H1 (cell line): ENCODE results near the gene MUC4. TPM values are rescaled to one million over a fixed set of nuclear protein-coding genes. Genes with fewer than 3 reads are reported as not detected.

Experiments
- CTCF ChIA-PET: fragments of 300-600 bp; sonication (Branson Sonifier 250); formaldehyde crosslinking; loops from one replicate; lab custom pipeline; 2021; ENCODE audit not compliant: partially characterized antibody; lab: Charles Lee
- POLR2A ChIA-PET: fragments of 300-600 bp; sonication (Branson Sonifier 250); formaldehyde crosslinking; loops from one replicate; lab custom pipeline; 2021; ENCODE audit warnings: inconsistent platforms; ENCODE audit not compliant: partially characterized antibody; lab: Charles Lee
- DNase-seq, 2 experiments: peaks; one replicate each; pipeline versions ENCODE4 v3.0.0 to v3.0.0-alpha.2; 2010 to 2022; ENCODE audit warnings: low spot score in 2 of 2, low read depth in 1 of 2, mixed read lengths in 1 of 2
- FAIRE-seq: peaks from 2 replicates; lab custom pipeline; 2011; peaks lifted over from hg19 to GRCh38; lab: Jason Lieb, UNC
- H2AFZ ChIP-seq: 2 replicates; pipeline ENCODE4 v1.8.1; 2012; ENCODE audit warnings: low read length, inconsistent platforms
- H2AK5ac ChIP-seq: 2 replicates; pipeline ENCODE4 v1.6.1; 2013; ENCODE audit warnings: low read depth, low read length
- H2BK120ac ChIP-seq: replicated peaks from 2 replicates; pipeline ENCODE3; 2013; ENCODE audit warnings: low read depth, low read length, inconsistent platforms
- H2BK12ac ChIP-seq: 2 replicates; pipeline ENCODE4 v1.6.1; 2013; ENCODE audit warnings: low read depth, low read length
- H2BK15ac ChIP-seq: 2 replicates; pipeline ENCODE4 v1.6.1; 2013; ENCODE audit warnings: low read length
- H2BK20ac ChIP-seq: 2 replicates; pipeline ENCODE4 v1.6.1; 2013; ENCODE audit warnings: low read length
- H2BK5ac ChIP-seq: 2 replicates; pipeline ENCODE4 v1.6.1; 2013; ENCODE audit warnings: low read depth, low read length
- H3K14ac ChIP-seq: 2 replicates; pipeline ENCODE4 v1.6.1; 2013; ENCODE audit warnings: inconsistent platforms; ENCODE audit not compliant: insufficient read length
- H3K18ac ChIP-seq: 2 replicates; pipeline ENCODE4 v1.6.1; 2013; ENCODE audit warnings: low read length; ENCODE audit errors: extremely low read depth
- H3K23ac ChIP-seq: 2 replicates; pipeline ENCODE4 v1.6.1; 2013; ENCODE audit warnings: inconsistent platforms; ENCODE audit not compliant: insufficient read length
- H3K23me2 ChIP-seq: 2 replicates; pipeline ENCODE4 v1.6.1; 2013; ENCODE audit warnings: low read depth, low read length
- H3K27ac ChIP-seq: 2 replicates; pipeline ENCODE4 v1.6.1; 2011; ENCODE audit warnings: low read depth, low read length, inconsistent platforms
- H3K27me3 ChIP-seq, 4 experiments: replicated peaks in 1 of 4; 1 replicate in 1 of 4; 2 replicates in 3 of 4; pipeline versions ENCODE4 v1.6.1 to v1.8.1; 2011 to 2013; ENCODE audit warnings: low read length in 3 of 4, mild to moderate bottlenecking in 3 of 4, inconsistent platforms in 2 of 4, mixed read lengths in 2 of 4, moderate library complexity in 1 of 4; ENCODE audit not compliant: control insufficient read depth in 3 of 4, insufficient read depth in 3 of 4; ENCODE audit errors: extremely low read depth in 1 of 4
- H3K36me3 ChIP-seq, 4 experiments: 2 replicates each; pipeline versions ENCODE4 v1.6.1 to v1.8.1; 2011 to 2013; ENCODE audit warnings: mild to moderate bottlenecking in 4 of 4, low read length in 3 of 4, moderate library complexity in 2 of 4, control low read depth in 1 of 4, inconsistent platforms in 1 of 4; ENCODE audit not compliant: insufficient read depth in 4 of 4, control insufficient read depth in 2 of 4
- H3K4ac ChIP-seq: replicated peaks from 2 replicates; pipeline ENCODE3; 2013; ENCODE audit warnings: low read length, low read depth, mixed read lengths, inconsistent platforms; ENCODE audit not compliant: insufficient read length
- H3K4me1 ChIP-seq, 4 experiments: replicated peaks in 1 of 4; 1 replicate in 1 of 4; 2 replicates in 3 of 4; pipeline versions ENCODE4 v1.6.1 to v1.8.1; 2011 to 2013; ENCODE audit warnings: low read length in 3 of 4, inconsistent platforms in 2 of 4, mixed read lengths in 1 of 4; ENCODE audit not compliant: insufficient read depth in 4 of 4, control insufficient read depth in 3 of 4
- H3K4me2 ChIP-seq, 2 experiments: 2 replicates each; pipeline versions ENCODE4 v1.6.1 to v1.8.1; 2011 to 2013; ENCODE audit warnings: low read depth in 2 of 2, low read length in 2 of 2, control low read depth in 1 of 2, inconsistent platforms in 1 of 2, mild to moderate bottlenecking in 1 of 2; ENCODE audit not compliant: insufficient read depth in 1 of 2
- H3K4me3 ChIP-seq, 4 experiments: fragments of 200-600, 300-600 bp in 1 of 4; sonication (generic), shearing (Covaris generic), sonication (Bioruptor Twin) in 1 of 4; 2 replicates each; pipeline versions ENCODE4 v1.5.1 to v1.8.1; 2011 to 2016; ENCODE audit warnings: low read length in 4 of 4, low read depth in 3 of 4, control low read depth in 2 of 4, inconsistent platforms in 2 of 4, mild to moderate bottlenecking in 2 of 4, mixed read lengths in 1 of 4, moderate library complexity in 1 of 4; ENCODE audit not compliant: insufficient read depth in 2 of 4; ENCODE audit errors: extremely low read depth in 1 of 4
- H3K56ac ChIP-seq: replicated peaks from 2 replicates; pipeline ENCODE3; 2013; ENCODE audit warnings: low read depth, mild to moderate bottlenecking, mixed read lengths, low read length, inconsistent platforms; ENCODE audit not compliant: insufficient read length
- H3K79me1 ChIP-seq: 2 replicates; pipeline ENCODE4 v1.6.1; 2013; ENCODE audit warnings: low read depth, low read length, control low read depth
- H3K79me2 ChIP-seq, 2 experiments: 2 replicates each; pipeline versions ENCODE4 v1.6.1 to v1.8.1; 2012 to 2013; ENCODE audit warnings: low read length in 2 of 2, mild to moderate bottlenecking in 2 of 2, inconsistent platforms in 1 of 2; ENCODE audit not compliant: insufficient read depth in 2 of 2, control insufficient read depth in 1 of 2
- H3K9ac ChIP-seq, 4 experiments: replicated peaks in 1 of 4; 1 replicate in 1 of 4; 2 replicates in 3 of 4; pipeline versions ENCODE4 v1.6.1 to v1.8.1; 2011 to 2013; ENCODE audit warnings: low read depth in 3 of 4, low read length in 3 of 4, control low read depth in 2 of 4, mild to moderate bottlenecking in 2 of 4, moderate library complexity in 2 of 4, inconsistent platforms in 1 of 4; ENCODE audit errors: extremely low read depth in 1 of 4
- H3K9me3 ChIP-seq, 2 experiments: 2 replicates each; pipeline versions ENCODE4 v1.6.1 to v1.8.1; 2012 to 2013; ENCODE audit warnings: mild to moderate bottlenecking in 2 of 2, moderate library complexity in 2 of 2, control low read depth in 1 of 2, inconsistent platforms in 1 of 2, low read depth in 1 of 2, low read length in 1 of 2, mixed read lengths in 1 of 2; ENCODE audit not compliant: insufficient read depth in 2 of 2
- H4K20me1 ChIP-seq, 2 experiments: replicated peaks in 1 of 2; 2 replicates each; pipeline versions ENCODE3 to v1.8.1; 2011 to 2013; ENCODE audit warnings: inconsistent platforms in 2 of 2, low read length in 2 of 2, mild to moderate bottlenecking in 1 of 2; ENCODE audit not compliant: insufficient read depth in 2 of 2, control insufficient read depth in 1 of 2
- H4K5ac ChIP-seq: 2 replicates; pipeline ENCODE4 v1.6.1; 2013; ENCODE audit warnings: low read length, low read depth, mixed read lengths, inconsistent platforms; ENCODE audit not compliant: insufficient read length
- H4K8ac ChIP-seq: 2 replicates; pipeline ENCODE4 v1.8.0; 2013; ENCODE audit warnings: mild to moderate bottlenecking, moderate library complexity, low read length, inconsistent platforms; ENCODE audit not compliant: insufficient read depth; ENCODE audit errors: extremely low read depth
- H4K91ac ChIP-seq: replicated peaks from 2 replicates; pipeline ENCODE3; 2013; ENCODE audit warnings: low read length, mixed read lengths, inconsistent platforms; ENCODE audit not compliant: insufficient read length
- BRCA1 ChIP-seq: IDR thresholded peaks from 2 replicates; pipeline ENCODE4 v1.6.1; 2012; ENCODE audit warnings: low read depth, low read length, improper control_type of control experiment
- CREB1 ChIP-seq: IDR thresholded peaks from 2 replicates; pipeline ENCODE4 v1.6.1; 2012; ENCODE audit warnings: inconsistent platforms
- EZH2 ChIP-seq: fragments of 200-600 bp; sonication (generic); IDR thresholded peaks from 2 replicates; pipeline ENCODE4 v1.7.1; 2012; ENCODE audit warnings: low read depth, mild to moderate bottlenecking, moderate library complexity, low read length, inconsistent platforms; ENCODE audit not compliant: severe bottlenecking
- JUN ChIP-seq: IDR thresholded peaks from 2 replicates; pipeline ENCODE4 v1.6.1; 2011; ENCODE audit warnings: low read depth, mild to moderate bottlenecking, improper control_type of control experiment, low read length
- KDM1A ChIP-seq: fragments of 200-600, 300-600 bp; sonication (generic); IDR thresholded peaks from 2 replicates; pipeline ENCODE4 v1.7.1; 2016; ENCODE audit warnings: mild to moderate bottlenecking, low read length, borderline replicate concordance
- NANOG ChIP-seq: IDR thresholded peaks from 2 replicates; pipeline ENCODE4 v1.6.1; 2011; ENCODE audit warnings: low read length, low read depth, mild to moderate bottlenecking, inconsistent platforms; ENCODE audit not compliant: insufficient read depth, poor library complexity, severe bottlenecking
- POLR2A ChIP-seq, 2 experiments: IDR thresholded peaks; 1 replicate in 1 of 2; 2 replicates in 1 of 2; pipeline ENCODE4 v1.6.1; 2011; ENCODE audit warnings: low read depth in 2 of 2, low read length in 2 of 2, mild to moderate bottlenecking in 2 of 2; ENCODE audit errors: control extremely low read depth in 1 of 2
- RFX5 ChIP-seq: IDR thresholded peaks from 2 replicates; pipeline ENCODE4 v1.6.1; 2011; ENCODE audit warnings: low read depth, low read length, improper control_type of control experiment, borderline replicate concordance
- SIX5 ChIP-seq: IDR thresholded peaks from 2 replicates; pipeline ENCODE4 v1.6.1; 2011; ENCODE audit warnings: mild to moderate bottlenecking, low read depth, low read length
- TAF1 ChIP-seq: IDR thresholded peaks from 2 replicates; pipeline ENCODE4 v1.6.1; 2011; ENCODE audit warnings: mild to moderate bottlenecking, low read depth, low read length
- TBP ChIP-seq: IDR thresholded peaks from 2 replicates; pipeline ENCODE4 v1.6.1; 2011; ENCODE audit warnings: low read depth, low read length, improper control_type of control experiment
- WGBS, 2 experiments: shearing (Covaris generic) in 1 of 2; methylation state at CpG; one replicate each; pipeline versions ENCODE4 v1.1.6 to v1.1.7; 2013 to 2015; ENCODE audit warnings: low lambda C conversion rate in 2 of 2, mixed read lengths in 2 of 2, inconsistent platforms in 1 of 2, low coverage in 1 of 2, missing lambda C conversion rate in 1 of 2; ENCODE audit not compliant: insufficient replicate concordance in 2 of 2, insufficient coverage in 1 of 2, insufficient read length in 1 of 2; ENCODE audit errors: extremely low coverage in 1 of 2, missing lambda C conversion rate in 1 of 2; 5-methylcytosine and 5-hydroxymethylcytosine counted together
- polyA plus RNA-seq, 7 experiments: library from polyadenylated mRNA; depleted of rRNA in 3 of 7; stranded (reverse) in 5 of 7; unstranded in 2 of 7; fragments of >200 nt in 5 of 7; fragments of 200-250 nt in 2 of 7; gene quantifications; 1 replicate in 5 of 7; 2 replicates in 1 of 7; 4 replicates in 1 of 7; pipeline versions ENCODE4 v1.2.1 to v1.2.3, GENCODE V29; 2011 to 2013; ENCODE audit warnings: missing spikeins in 2 of 7, mixed read lengths in 2 of 7
- total RNA-seq: library from RNA; stranded (reverse); fragmentation: NEBNext Ultra II Directional; extraction: Animal tissue kit (Norgen Biotek cat#: 25700); gene quantifications from 2 replicates; pipeline ENCODE4 v1.2.1, GENCODE V29; 2021

The MUC4 gene
- total and polyA plus RNA-seq, 2 of the 8 experiments (the other 6 are each of a cell fraction or from before 2014, with no cell fraction given) = 0.89 to 2.0 TPM

DNA sequence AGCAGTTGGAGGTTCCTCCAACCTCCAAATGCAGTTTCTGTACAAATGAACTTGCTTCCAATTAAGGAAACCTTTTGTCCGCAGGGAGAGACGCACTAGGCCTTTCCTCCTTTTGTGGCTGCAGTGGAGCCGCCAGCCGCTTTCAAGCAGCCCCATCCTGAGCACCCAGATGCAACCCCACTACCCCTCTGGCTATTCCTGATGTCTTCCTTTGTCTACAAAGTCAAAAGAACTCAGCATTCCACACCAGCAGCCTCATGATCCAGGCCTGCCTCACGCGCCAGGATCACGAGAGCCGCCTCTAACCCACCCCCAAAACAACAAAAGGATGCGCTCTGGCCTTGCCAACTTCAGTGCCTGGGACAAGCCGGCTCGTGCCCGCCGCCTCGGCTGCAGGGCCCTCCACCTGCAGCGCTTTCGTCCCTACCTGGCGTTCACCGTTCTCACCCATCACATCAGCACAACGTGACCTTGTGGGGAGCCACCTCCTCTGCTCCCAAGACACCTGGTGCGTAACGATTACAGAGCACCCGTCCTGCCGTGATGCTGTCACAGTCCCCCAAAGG is 48.2 kb upstream of the MUC4 start:
- Histone ChIP-seq H3K4ac (no peak overlapping the region), H2BK120ac (no peak overlapping the region), H3K79me2 (no peaks in the 10 kb centered on the region), H2AK5ac (peak overlapping the region; percentile 88; the same call in 1 of the 2 replicates), H2BK20ac (no peak overlapping the region), H2BK12ac (0 out of 2 replicates have a peak overlapping the region, but pooled peaks have one; percentile 6), H4K5ac (no peak overlapping the region), H2BK15ac (no peak overlapping the region), H3K14ac (no peak overlapping the region), H4K91ac (no peak overlapping the region), H3K4me1 (no peaks in the 10 kb centered on the region; a peak in 2 of 7 replicates), H3K4me3 (no peak overlapping the region), H3K9ac (no peak overlapping the region), H3K4me2 (no peak overlapping the region), H2BK5ac (0 out of 2 replicates have a peak overlapping the region, but pooled peaks have one; percentile 9), H3K27me3 (no peaks in the 10 kb centered on the region; a peak in 1 of 7 replicates), H4K8ac (no peak overlapping the region), H3K23ac (no peak overlapping the region), H3K18ac (no peak overlapping the region), H3K9me3 (no peaks in the 10 kb centered on the region), H2AFZ (no peak overlapping the region; the same call in 1 of the 2 replicates), H3K27ac (no peak overlapping the region), H3K36me3 (no peaks in the 10 kb centered on the region), H3K23me2 (no peaks in the 10 kb centered on the region), H4K20me1 (no peaks in the 10 kb centered on the region), H3K79me1 (no peaks in the 10 kb centered on the region), H3K56ac (no peak overlapping the region)
- 92% methylated on average over 23 of the region's 23 CpGs; no CpG with 5 or more reads in 1 of the 2 experiments for WGBS, 2 experiments
- DNase-seq = no peak
- TF ChIP-seq POLR2A (IDR thresholded peaks at IDR 0.05; ENCODE audit: control extremely low read depth in 1 of 2, low read depth in 2 of 2, low read length in 2 of 2) = no peak
- TF ChIP-seq EZH2 = no peak
- no peak for TF ChIP-seq TAF1
- no peak for TF ChIP-seq JUN
- TF ChIP-seq RFX5 = no peak
- TF ChIP-seq CREB1 = no peak
- no peak for TF ChIP-seq KDM1A
- no peak for TF ChIP-seq TBP
- TF ChIP-seq SIX5 = no peak
- TF ChIP-seq NANOG = no peak
- no peak for TF ChIP-seq BRCA1
- ChIA-PET CTCF (interaction anchor here (0.7 to 16.5 kb wide), 22 partner anchors 10 to 163 kb away, joined by 3 to 499 read pairs (median 6); partner anchors contain the start of gene TNK2), POLR2A (interaction anchor here (1.2 to 1.5 kb wide), 4 partner anchors 10 to 54 kb away, joined by 3 to 9 read pairs (median 4); no protein-coding TSS in a partner anchor)
- no peak for FAIRE-seq
